ENCODE data around the gene ATP2C1.

DNA sequence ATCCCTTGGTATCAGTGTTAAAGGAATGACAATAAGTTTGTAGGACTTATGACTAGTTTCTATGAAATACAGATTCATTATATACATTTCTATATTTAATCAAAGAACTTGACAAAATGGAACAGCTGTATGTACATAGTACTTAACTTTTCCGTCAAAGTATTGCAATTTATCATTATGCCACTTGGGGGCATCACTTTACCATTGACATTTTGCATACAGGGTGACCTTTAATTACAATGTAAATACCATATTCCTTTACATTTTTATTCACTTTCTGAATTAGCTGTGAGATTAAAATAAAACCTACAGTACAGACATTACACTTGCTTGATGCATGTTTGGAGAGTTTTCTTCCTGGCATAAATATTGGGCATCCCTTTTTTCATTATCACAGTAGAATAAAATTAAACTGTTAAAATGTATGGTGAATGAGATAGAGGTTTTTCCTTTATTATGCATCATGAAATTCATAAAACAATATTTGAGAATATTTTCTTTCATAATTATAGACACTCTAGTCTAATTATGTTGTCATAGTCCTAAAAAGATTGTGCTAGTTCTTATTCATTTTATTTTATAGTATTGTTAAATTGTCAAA is 139.7 kb downstream of the ATP2C1 start:
- TF ChIP-seq FOXP2 (optimal IDR thresholded peaks at IDR 0.05; ENCODE audit: control extremely low read depth, extremely low read length, insufficient read depth) (no peak), POLR2AphosphoS5 (IDR thresholded peaks at IDR 0.05; ENCODE audit: borderline replicate concordance, low read depth, low read length) (no peak)
